Aorta (tissue), 5 donors: ENCODE results near the gene ZNF500. TPM values are rescaled to one million over a fixed set of nuclear protein-coding genes. Genes with fewer than 3 reads are reported as not detected.

Experiments
- ATAC-seq: fragments of 200-7000 bp; cut with Tn5 transposase; one replicate; pipeline ENCODE4 v1.9.1; 2022; ENCODE audit warnings: moderate library complexity; ENCODE audit not compliant: low FRiP score
- DNase-seq, 2 donors: peaks; one replicate each; pipeline ENCODE4 v3.0.0-alpha.2; 2020
- H3K27ac ChIP-seq, 2 donors: one replicate each; pipeline ENCODE4 v1.5.1; 2013; ENCODE audit warnings: low read length in 2 of 2, mild to moderate bottlenecking in 2 of 2, moderate library complexity in 2 of 2, control low read depth in 1 of 2, inconsistent platforms in 1 of 2, low read depth in 1 of 2
- H3K27me3 ChIP-seq, 2 donors: one replicate each; pipeline ENCODE4 v1.6.1; 2013; ENCODE audit warnings: control low read depth in 1 of 2, low read length in 1 of 2, mild to moderate bottlenecking in 1 of 2, moderate library complexity in 1 of 2; ENCODE audit not compliant: insufficient read depth in 2 of 2, control insufficient read depth in 1 of 2
- H3K36me3 ChIP-seq, 2 donors: one replicate each; pipeline ENCODE4 v1.6.1; 2013; ENCODE audit warnings: control low read depth in 1 of 2, low read length in 1 of 2, mild to moderate bottlenecking in 1 of 2; ENCODE audit not compliant: insufficient read depth in 2 of 2, control insufficient read depth in 1 of 2
- H3K4me1 ChIP-seq, 2 donors: one replicate each; pipeline ENCODE4 v1.6.1; 2013; ENCODE audit warnings: low read length in 2 of 2, control low read depth in 1 of 2, mild to moderate bottlenecking in 1 of 2, moderate library complexity in 1 of 2; ENCODE audit not compliant: insufficient read depth in 2 of 2, control insufficient read depth in 1 of 2
- H3K4me3 ChIP-seq, 2 donors: one replicate each; pipeline ENCODE4 v1.5.1; 2013; ENCODE audit warnings: low read length in 2 of 2, control low read depth in 1 of 2, mild to moderate bottlenecking in 1 of 2
- H3K9me3 ChIP-seq: one replicate; pipeline ENCODE4 v1.6.1; 2013; ENCODE audit warnings: mild to moderate bottlenecking, low read length; ENCODE audit not compliant: control insufficient read depth
- WGBS, 2 donors: extraction: QIAGEN DNeasy Blood & Tissue Kit; methylation state at CpG; one replicate each; pipeline ENCODE4 v1.1.7; 2013; 5-methylcytosine and 5-hydroxymethylcytosine counted together
- intact Hi-C, 2 donors: fragments of 100-400 bp; cut with DNase I; formaldehyde crosslinking; loops; one replicate each; pipeline versions ENCODE4 v1.14.2 to v1.15.0; 2022
- polyA plus RNA-seq, 2 donors: library from polyadenylated mRNA; stranded (reverse); fragments of 200-250 nt; gene quantifications; one replicate each; pipeline ENCODE4 v1.2.3, GENCODE V29; 2013
- total RNA-seq, 2 donors: library from RNA; stranded (reverse); fragmentation: NEBNext Ultra II Directional; extraction: Animal tissue kit (Norgen Biotek cat#: 25700); gene quantifications; one replicate each; pipeline ENCODE4 v1.2.1, GENCODE V29; 2021
- donor health status: healthy with polysubstance abuse.
- donor health status: Bipolar disorder and iron deficiency.
- donor health status: DM: no; HTN: no; CAD: no.
- donor health status: DM: no; HTN: no; CAD: no.
- donor health status: DM: yes; HTN: yes; CAD: no.

Gene ZNF500
- total and polyA plus RNA-seq, 4 donors, result 1.9 to 17.0 (median 13.0) TPM

GRCh38 chr16:4798456-4798855, 31.5 kb upstream of the ZNF500 start:
- Histone ChIP-seq H3K4me3 (no peak overlapping the region), H3K27me3 (no peaks in the 10 kb centered on the region), H3K27ac (no peak overlapping the region), H3K4me1 (no peaks in the 10 kb centered on the region), H3K9me3 (no peaks in the 10 kb centered on the region), H3K36me3 (no peaks in the 10 kb centered on the region)
- DNase-seq, result no peak
- 94% methylated on average over 13 to 16 of the region's 16 CpGs for WGBS, 2 donors
- no peak for ATAC-seq
- intact Hi-C loops, result no loop called here

GRCh38 chr16:4797805-4798252, 30.9 kb upstream of the ZNF500 start:
- Histone ChIP-seq H3K9me3 (no peaks in the 10 kb centered on the region), H3K4me1 (no peaks in the 10 kb centered on the region), H3K4me3 (no peak overlapping the region), H3K27me3 (no peaks in the 10 kb centered on the region), H3K36me3 (no peaks in the 10 kb centered on the region), H3K27ac (no peak overlapping the region)
- intact Hi-C loops, result no loop called here
- 93% methylated on average over 22 of the region's 22 CpGs for WGBS, 2 donors
- ATAC-seq (no peak), DNase-seq (no peak)

GRCh38 chr16:4796982-4797804, 30.2 kb upstream of the ZNF500 start:
- DNase-seq, result no peak
- Histone ChIP-seq H3K9me3 (no peaks in the 10 kb centered on the region), H3K36me3 (no peaks in the 10 kb centered on the region), H3K4me3 (no peak overlapping the region), H3K4me1 (no peaks in the 10 kb centered on the region), H3K27ac (no peak overlapping the region), H3K27me3 (no peaks in the 10 kb centered on the region)
- no peak for ATAC-seq
- intact Hi-C loops, result no loop called here
- WGBS, 2 donors, result 86 to 90% methylated on average over 21 of the region's 21 CpGs

- Histone ChIP-seq H3K4me1 (no peaks in the 10 kb centered on the region), H3K27ac (no peak overlapping the region)
- WGBS, 2 donors, result 91 to 92% methylated on average over 30 of the region's 30 CpGs
Observed at GRCh38 chr16:4795828-4796572, 29.0 kb upstream of the ZNF500 start.

GRCh38 chr16:4795181-4795827, 28.3 kb upstream of the ZNF500 start, which contains the start of gene SMIM22:
Gene SMIM22, plus strand, starts transcription at chr16:4795369. Its CDS starts 366 bp downstream, at chr16:4795735.
- no peak for ATAC-seq
- Histone ChIP-seq H3K4me3 (no peak within 1 kb of the TSS), H3K36me3 (no peaks in the 10 kb centered on the region), H3K9me3 (peaks cover 1% of the 10 kb centered on the region), H3K4me1 (no peaks in the 10 kb centered on the region), H3K27me3 (no peaks in the 10 kb centered on the region), H3K27ac (no peak within 1 kb of the TSS)
- intact Hi-C loops, result no loop called here
- WGBS, 2 donors, result 63% methylated on average over 14 of the region's 14 CpGs
- no peak for DNase-seq

More at GRCh38 chr16:4795828-4796572, 29.0 kb upstream of the ZNF500 start:
- intact Hi-C loops, result no loop called here
- no peaks in the 10 kb centered on the region for H3K36me3 ChIP-seq
- no peak for DNase-seq
- ATAC-seq, result no peak
- H3K27me3 ChIP-seq, result no peaks in the 10 kb centered on the region
- no peak overlapping the region for H3K4me3 ChIP-seq
- peaks cover 1% of the 10 kb centered on the region for H3K9me3 ChIP-seq

- Histone ChIP-seq H3K4me3 (no peak overlapping the region), H3K4me1 (no peaks in the 10 kb centered on the region), H3K9me3 (peaks cover 1% of the 10 kb centered on the region), H3K36me3 (no peaks in the 10 kb centered on the region), H3K27me3 (no peaks in the 10 kb centered on the region), H3K27ac (no peak overlapping the region)
- intact Hi-C loops, result no loop called here
- 67 to 74% methylated on average over 13 of the region's 13 CpGs for WGBS, 2 donors
- ATAC-seq (no peak), DNase-seq (no peak)
Observed at GRCh38 chr16:4792951-4793513, 26.1 kb upstream of the ZNF500 start.

- Histone ChIP-seq H3K9me3 (peaks cover 1% of the 10 kb centered on the region), H3K4me3 (no peak overlapping the region), H3K4me1 (no peaks in the 10 kb centered on the region), H3K27ac (no peak overlapping the region), H3K36me3 (no peaks in the 10 kb centered on the region), H3K27me3 (no peaks in the 10 kb centered on the region)
- DNase-seq (no peak), ATAC-seq (no peak)
- WGBS, 2 donors, result 69 to 70% methylated on average over 10 of the region's 10 CpGs
- intact Hi-C loops, result no loop called here
Observed at GRCh38 chr16:4790871-4791270, 23.9 kb upstream of the ZNF500 start.

- H3K36me3 ChIP-seq, result no peaks in the 10 kb centered on the region
- intact Hi-C loops, result no loop called here
- H3K4me1 ChIP-seq, result no peaks in the 10 kb centered on the region
- H3K9me3 ChIP-seq, result peaks cover 1% of the 10 kb centered on the region
- no peak for ATAC-seq
- DNase-seq, result no peak
- H3K27ac ChIP-seq, result no peak overlapping the region
- H3K4me3 ChIP-seq, result no peak overlapping the region
- no peaks in the 10 kb centered on the region for H3K27me3 ChIP-seq
- 86% methylated on average over 10 of the region's 10 CpGs for WGBS, 2 donors
Observed at GRCh38 chr16:4790261-4790660, 23.3 kb upstream of the ZNF500 start.
